HL-60/S4 (cell line): ENCODE measurements around the gene SEPTIN2.
"Not testable (repeated sequence)": the region's sequence is repeated elsewhere in the genome, so short reads cannot be mapped to it uniquely, and the experiment has no call there.

Source experiments
- in situ Hi-C: fragments of 300-500 bp; cut with MboI; formaldehyde crosslinking; loops from 2 replicates; pipeline ENCODE4 v1.14.3; 2022; ENCODE audit warnings: low sequenced_read_pairs

SEPTIN2 gene

GRCh38 chr2:241313543-241314095 is 2.1 kb upstream of the SEPTIN2 start:
- in situ Hi-C loops: no loop called here

DNA sequence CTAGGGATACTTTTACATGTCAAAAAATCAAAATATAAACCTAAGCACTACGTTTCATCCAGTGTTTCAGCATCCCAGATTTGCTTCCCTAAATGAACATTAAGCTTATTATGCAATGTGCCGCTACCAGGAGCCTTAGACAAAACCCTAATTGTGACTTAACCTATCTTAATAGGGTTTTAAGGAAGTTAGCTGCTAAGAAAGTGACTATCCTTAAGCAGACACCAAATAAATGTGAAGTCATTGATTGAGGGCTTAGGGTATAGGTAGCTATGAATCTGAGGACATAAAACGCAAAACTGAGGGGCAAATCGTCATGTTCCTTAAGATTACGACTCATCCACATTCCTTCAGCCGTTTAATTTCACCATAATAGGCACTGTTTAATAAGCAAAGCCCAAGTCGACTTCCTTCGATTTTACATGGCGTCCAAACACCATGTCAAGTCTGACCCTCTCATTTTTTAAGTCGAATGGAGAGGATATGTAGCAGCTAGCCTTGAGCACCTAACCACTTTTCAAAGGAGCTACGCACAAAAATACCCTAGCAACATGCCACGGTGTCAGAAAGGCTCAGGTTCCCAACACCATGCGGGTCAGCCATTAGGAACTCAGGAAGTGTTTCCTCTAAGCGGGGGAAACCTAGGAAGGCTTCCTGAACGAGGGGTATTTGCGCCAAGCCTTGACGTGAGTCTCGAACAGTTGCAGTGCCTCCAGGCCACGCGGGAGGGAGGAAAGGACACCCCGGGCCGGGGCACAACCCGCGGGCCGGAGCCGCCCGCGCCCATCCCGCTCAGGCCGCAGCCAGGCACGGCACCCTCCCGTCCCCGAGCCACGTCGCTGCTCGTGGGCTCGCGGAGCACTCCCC is 1.3 kb upstream of the SEPTIN2 start:
- in situ Hi-C loops: no loop called here

GRCh38 chr2:241315093-241315878 is 439 bp upstream of the SEPTIN2 start, which contains the start of gene HDLBP:
Gene HDLBP (minus strand): TSS chr2:241315672. CDS start chr2:241266869, 48,803 bp downstream.
- in situ Hi-C loops: no loop called here

- in situ Hi-C loops: no loop called here
These were observed 1.1 kb downstream of the SEPTIN2 start for GRCh38 chr2:241316825-241317224.

GRCh38 chr2:241317391-241317790 is 1.7 kb downstream of the SEPTIN2 start:
- in situ Hi-C loops: no loop called here

DNA sequence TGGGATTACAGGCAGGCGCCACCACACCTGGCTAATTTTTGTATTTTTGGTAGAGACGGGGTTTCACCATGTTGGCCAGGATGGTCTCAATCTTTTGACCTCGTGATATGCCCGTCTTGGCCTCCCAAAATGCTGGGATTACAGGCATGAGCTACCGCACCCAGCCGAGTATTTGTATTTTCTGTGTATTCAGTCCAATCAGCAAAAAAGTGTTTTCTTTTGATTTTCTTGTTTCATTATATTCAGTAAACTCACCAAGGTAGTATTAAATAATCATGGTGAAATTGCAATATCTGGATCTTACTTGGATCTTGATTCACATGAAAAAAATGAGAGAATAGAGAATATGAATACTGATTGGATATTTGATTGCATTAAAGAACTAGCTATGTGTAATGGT is 3.1 kb downstream of the SEPTIN2 start:
- in situ Hi-C loops: not testable (repeated sequence)

DNA sequence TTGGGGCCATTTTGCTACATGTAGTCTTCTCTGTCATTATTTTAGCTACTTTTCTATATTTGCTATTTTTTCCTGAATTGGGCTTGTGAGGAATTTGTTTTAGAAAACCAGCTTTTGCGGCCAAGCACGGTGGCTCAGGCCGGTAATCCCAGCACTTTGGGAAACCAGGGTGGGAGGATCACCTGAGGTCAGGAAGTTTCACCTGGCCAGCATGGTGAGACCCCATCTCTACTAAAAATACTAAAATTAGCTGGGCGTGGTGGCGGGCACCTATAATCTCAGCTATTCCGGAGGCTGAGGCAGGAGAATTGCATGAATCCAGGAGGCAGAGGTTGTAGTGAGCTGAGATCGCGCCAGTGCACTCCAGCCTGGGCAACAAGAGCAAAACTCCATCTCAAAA is 4.7 kb downstream of the SEPTIN2 start:
- in situ Hi-C loops: no loop called here

- in situ Hi-C loops: no loop called here
These were observed 5.3 kb downstream of the SEPTIN2 start for GRCh38 chr2:241321033-241321432.

GRCh38 chr2:241321886-241322285 is 6.2 kb downstream of the SEPTIN2 start:
- in situ Hi-C loops: no loop called here

DNA sequence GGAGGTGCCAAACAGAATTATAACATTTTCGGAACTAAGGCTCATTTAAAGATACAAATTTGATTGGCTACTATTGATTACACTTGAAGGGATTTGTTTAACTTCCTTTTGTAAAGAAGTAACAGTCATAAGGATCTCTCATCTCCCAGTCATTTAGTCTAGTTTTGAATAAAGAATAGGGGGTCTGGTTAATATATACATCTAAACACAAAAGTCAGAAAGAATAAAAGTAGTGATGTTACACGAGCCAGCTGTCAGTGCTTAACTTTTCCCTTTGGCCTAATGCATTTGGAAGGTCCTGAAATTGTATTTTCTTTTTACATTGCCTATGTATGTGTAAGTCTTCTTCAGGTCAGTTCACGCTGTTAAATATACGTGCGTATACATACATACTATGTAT is 8.1 kb downstream of the SEPTIN2 start:
- in situ Hi-C loops: no loop called here

DNA sequence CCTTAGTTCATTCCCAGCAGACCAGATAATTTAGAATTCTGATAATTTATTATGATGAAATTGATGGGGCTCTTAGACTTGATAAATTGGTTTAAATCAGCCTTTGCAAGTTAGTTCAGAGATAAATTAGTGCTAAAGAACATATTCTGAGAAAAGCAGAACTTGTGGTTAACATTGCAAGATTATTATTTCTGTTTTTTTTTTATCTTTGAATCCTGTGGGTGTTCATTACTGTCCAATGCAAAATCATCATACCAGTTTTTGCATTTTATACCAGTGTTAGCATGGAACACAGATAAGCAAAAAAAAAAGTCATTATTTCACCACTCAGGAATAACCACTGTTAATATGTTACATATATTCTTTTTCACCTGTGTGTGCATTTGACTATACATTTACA is 9.1 kb downstream of the SEPTIN2 start:
- in situ Hi-C loops: no loop called here

- in situ Hi-C loops: no loop called here
These were observed 9.5 kb downstream of the SEPTIN2 start for GRCh38 chr2:241325257-241325656.

- in situ Hi-C loops: no loop called here
These were observed 14.2 kb downstream of the SEPTIN2 start for GRCh38 chr2:241329669-241330615.

DNA sequence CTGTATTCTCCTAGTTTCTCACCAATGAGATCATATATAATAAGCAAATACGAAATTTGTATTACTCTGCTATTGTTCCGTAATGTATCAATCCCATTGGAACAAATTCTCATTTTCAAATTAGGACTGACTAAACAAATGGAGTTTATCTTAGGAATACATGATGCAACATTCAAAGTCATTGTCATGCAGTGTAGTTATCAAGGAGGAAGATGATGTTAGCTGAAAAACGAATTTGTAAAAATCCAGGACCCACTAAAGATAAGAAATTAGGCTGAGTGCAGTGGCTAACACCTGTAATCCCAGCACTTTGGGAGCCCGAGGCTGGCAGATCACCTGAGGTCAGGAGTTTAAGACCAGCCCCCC is 14.9 kb downstream of the SEPTIN2 start:
- in situ Hi-C loops: no loop called here

- in situ Hi-C loops: no loop called here
These were observed 19.1 kb downstream of the SEPTIN2 start for GRCh38 chr2:241334813-241335212.

- in situ Hi-C loops: no loop called here
These were observed 24.3 kb downstream of the SEPTIN2 start for GRCh38 chr2:241339839-241340630.

GRCh38 chr2:241340631-241341163 is 25.0 kb downstream of the SEPTIN2 start:
- in situ Hi-C loops: no loop called here

GRCh38 chr2:241344925-241345651 is 29.4 kb downstream of the SEPTIN2 start:
- in situ Hi-C loops: no loop called here

DNA sequence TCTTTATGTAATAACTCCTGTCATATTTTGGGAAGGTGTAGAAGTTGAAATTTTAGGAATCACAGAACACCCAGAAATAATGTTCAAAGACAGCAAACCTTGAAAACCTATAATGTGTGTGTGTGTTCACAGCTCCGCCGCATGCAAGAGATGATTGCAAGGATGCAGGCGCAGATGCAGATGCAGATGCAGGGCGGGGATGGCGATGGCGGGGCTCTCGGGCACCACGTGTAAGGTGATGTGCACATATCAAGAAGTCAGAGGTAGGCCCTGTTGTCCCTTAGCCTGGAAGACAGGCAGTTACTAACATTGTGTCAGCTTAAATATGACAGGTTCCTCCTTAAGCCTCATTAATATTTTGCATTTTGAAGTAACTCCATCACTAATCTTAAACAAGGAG is 34.2 kb downstream of the SEPTIN2 start:
- in situ Hi-C loops: no loop called here
